Stimulated activated CD8-positive, alpha-beta memory T cell treated with anti-CD3 and anti-CD28 coated beads, Interleukin-12 subunit alpha, Interleukin-12 subunit beta, amount 100 ng/mL, for 24 hours (primary cell): ENCODE measurements around the gene CD38.

Source experiments
- DNase-seq: peaks from one replicate; pipeline ENCODE4 v3.0.0-alpha.2; 2020; ENCODE audit errors: extremely low read depth

Gene CD38

DNA sequence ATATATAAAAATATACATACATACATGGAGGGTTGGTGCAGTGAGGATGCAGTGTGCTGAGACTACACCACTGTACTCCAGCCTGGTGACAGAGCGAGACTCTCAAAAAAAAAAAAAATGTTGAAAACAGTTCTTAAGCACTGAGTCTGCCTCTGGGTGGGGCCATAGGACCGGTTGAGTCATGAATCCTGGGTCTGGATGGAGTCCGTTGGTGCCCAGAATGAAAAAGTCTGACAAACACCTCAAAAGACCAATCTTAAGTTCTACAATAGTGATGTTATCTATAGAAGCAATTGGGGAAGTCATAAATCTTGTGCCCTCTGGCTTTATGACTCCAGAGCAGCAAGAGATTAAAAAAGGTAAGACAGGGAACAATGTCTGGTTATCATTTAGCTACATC, 90.0 kb downstream of the CD38 start:
- no peak for DNase-seq

DNA sequence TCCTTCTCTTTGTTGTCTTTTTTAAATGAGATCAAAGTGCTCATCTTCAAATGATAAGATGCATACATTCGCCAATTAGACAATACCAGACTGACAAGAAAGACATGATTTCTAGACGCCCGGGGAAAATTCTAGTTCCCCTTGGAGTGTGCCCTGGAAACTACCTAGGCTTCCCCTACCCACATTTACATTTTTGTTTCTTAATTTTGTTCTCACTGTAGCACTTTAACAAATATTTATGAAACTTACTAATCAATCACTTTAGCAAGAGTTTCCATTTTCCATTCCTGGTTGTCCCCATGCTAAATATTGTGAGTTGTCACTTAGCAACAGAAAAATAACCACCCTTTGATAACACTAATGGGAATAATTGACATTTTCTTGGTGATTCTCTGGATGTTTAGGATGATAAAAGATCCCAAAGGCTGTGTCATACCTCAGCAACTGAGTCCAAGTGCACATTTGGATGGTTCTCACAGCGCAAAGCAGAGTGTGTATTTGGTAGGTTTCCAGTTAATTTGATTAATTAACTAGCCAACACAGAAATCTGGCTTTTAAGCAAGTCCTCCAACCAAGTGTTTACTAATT, 90.8 kb downstream of the CD38 start:
- no peak for DNase-seq

DNA sequence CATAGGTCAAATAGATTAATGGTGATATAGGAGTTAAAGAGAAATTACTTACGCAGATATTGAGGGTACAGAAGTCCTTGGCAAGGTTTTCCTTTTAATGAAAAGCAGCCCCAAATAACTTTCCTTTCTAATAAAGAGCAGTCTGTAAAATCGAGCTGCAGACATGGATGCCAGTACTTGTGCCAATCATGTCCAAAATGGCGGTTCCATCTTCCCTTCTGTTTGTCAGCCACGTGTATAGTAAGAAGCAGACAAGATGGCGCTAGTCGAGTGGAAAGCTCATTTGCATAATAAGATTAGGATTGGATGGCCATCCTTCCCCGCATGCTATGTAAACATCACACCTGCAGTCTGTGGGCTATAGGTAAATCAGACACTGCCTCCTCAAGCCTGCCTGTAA, 92.0 kb downstream of the CD38 start:
- DNase-seq: no peak

DNA sequence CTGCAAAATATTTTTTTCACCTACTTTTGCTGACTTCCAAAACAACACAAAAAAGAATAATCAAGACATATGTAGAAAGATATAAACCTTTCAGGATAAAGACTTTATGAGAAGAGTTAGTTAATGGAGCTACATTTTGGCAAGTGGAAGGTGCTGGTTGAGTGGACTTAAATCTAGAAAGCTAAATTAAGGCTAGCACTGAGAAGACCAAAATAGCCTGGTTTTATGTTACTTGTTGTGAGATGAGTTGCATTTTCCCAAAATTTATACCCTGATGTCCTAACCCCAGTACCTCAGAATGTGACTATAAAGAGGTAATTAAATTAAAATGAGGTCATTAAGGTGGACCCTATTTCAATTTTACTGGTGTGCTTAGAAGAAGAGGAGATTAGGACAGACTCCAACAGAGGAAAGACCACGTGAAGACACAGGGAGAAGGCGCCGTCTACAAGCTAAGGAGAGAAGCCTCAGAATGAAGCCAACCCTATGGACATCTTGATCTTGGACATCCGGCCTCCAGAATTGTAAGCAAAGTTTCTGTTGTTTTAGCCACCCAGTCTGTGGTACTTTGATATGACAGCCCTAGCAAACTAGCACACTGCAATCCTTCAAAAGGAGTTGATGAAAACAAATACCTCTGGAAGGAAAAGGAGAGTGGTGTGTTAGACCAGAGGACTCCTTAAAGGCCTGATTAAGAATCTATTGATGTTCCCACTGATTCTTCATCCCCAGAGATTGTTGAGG, 93.0 kb downstream of the CD38 start:
- no peak for DNase-seq

DNA sequence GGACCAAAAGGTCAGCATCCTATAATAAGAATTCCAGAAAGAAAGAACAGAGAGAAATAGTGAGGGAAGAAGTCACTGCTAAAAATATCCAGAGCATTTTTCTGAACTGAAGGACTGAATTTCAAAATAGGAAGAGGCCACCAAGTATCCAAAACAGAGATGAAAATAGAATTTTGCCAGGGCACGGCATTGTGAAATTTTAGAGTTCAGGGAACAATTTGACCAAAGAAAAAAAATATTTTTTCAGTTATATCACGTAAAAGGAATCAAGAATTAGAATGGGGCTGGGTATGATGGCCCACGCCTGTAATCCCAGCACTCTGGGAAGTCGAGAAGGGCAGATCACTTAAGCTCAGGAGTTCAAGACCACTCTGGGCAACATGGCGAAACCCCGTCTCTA, 95.0 kb downstream of the CD38 start:
- no peak for DNase-seq

DNA sequence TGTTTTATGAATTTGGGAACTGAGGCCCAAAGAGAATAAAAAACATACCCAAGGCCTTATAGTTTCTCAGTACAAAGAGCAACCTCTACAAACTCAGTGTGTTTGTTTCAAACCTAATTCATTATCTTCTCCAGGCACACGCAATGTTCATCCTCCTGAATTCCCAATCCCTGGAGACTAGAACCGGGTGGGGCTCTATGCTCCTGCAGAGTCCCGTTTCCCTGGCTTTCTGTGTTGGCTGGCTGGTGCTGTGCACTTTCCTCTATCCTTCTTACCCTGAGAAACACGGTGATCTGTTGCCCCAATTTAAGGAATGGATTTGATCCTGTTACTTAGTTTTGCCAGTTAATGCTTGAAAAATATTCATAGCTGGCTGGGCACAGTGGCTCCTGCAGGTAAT, 96.5 kb downstream of the CD38 start:
- DNase-seq: no peak

DNA sequence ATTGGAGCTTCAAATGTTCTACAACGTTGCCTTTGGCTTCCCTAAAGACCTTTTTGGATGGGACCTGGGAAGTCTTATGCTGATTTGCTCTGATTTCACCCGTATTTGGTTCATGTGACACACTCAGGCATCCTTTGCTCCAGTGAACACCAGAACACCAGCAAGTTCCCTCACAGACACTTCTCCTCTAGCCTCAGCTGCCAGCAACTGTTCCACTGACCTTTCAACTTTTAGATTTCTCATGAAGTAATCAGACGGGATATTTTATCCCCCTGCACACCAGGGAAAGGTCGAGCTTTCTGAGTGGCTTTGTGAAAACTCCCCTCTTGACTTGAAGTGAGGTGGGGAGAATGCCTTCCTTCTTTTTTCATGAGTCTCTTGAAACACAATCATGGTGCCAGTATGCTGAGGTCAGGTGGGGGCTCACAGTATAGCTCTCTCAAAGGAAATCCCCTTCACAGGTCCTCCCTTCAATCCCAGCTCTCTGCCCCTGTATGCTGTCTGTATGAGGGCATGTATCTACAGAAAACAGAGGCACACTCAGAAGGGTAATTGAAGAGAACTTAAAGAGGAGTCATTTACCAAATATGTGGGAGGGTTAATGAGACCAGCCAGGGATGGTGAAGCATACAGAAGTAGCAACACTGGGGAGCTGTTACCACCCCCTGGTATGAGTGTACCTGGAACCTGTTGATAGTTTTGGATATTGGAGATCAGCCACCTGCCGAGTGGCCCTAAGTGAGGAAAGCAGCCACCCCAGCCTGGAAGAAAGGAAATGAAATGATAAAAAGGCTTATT, 97.7 kb downstream of the CD38 start:
- DNase-seq: no peak

DNA sequence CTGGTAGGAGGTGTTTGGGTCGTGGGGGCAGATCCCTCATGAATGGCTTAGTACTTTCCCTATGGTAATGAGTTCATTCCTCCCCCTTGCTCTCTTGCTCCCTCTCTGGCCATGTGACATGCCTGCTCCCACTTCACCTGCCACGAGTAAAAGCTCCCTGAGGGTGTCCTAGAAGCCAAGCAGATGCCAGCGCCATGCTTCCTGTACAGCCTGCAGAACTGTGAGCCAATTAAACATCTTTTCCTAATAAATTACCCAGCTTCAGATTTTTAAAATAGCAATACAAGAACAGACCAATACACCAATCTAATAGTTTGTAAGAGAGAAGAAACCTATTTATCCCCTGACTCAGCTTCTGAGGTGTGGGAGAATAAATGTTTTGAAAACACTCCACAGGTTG, 99.9 kb downstream of the CD38 start:
- no peak for DNase-seq

DNA sequence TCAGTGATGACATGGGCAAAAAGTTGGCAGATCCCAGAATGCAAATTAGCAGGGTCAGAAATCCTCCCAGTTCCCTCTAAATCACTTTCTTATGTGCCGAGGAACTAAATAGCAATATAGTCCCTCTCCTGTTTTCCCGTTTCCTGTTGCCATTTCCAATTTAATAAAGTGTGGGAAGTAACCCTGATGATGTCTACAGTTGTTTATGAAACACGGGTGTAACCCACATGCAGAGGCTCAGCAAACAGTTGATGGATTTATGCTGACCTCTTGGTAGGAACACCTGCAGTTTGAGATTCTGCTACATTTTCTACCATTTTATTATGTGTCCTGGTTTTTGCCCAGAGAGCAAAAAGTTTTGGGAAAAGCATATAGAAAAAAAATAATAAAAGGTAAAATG, 103.7 kb downstream of the CD38 start:
- no peak for DNase-seq

DNA sequence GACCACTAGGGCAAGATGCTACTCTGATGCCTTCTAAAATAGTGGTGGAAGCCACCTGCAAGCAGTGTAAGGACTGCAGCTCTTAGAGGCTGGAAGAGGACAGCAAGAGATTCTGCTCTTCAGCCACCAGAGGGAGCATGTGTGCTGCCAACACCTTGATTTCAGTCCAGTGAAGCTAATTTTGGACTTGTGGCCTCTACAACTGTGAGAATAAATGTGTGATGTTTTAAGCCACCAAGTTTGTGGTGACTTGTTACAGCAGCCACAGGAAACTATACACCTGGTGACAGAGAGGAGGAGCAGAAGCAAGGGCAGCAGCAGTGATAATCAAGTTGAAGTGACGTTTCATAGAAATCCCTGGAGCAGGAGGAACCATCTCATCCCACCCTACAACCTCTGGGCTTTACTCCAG, 104.6 kb downstream of the CD38 start:
- no peak for DNase-seq

DNA sequence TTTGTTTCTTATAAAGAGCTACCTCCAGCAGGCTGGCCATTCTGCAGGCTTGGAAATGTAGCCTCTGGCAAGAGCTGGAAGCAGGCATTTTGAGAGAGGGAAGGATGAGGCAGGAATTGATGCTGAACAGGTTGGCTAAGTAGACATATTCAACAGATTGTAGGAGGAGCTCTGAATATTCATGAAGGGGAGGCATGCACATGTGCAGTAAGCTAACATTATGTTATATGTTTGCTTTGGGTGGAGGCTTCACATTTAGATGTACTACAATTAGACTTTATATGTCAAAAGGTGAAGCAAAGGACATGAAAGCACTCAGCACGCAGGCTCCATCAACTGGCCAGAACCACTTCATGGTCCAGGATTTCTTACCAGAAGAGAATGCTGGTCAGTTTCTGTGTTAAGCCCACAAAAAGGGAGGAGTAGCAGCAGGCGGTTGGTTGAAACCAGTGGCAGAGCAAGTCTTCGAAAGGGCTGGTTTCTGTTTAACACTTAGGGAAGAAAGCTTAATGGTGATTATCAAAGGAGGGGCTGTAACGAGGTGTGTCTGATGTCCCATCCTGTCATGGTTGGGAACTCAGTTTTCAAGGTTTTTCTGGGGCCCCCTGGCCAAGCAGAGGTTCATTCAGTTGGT, 105.6 kb downstream of the CD38 start:
- no peak for DNase-seq

DNA sequence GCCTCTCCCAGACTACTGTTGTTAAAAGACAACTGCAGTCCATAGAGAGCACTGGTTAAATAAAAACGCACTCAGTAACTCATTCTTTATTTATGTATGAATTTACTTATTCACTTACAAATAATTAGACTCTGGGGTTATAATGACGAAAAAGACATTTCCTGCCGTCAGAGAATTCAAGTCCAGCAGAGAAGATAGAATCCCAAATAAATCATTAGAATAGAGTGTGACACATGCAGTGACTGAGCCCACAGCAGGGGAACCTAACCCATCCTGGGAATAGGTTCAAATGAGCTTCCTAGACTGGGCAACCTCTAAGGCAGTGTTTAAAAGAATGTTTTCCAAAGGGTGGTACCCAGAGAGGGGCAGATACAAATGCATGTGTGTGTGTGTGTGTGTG, 106.5 kb downstream of the CD38 start:
- no peak for DNase-seq

DNA sequence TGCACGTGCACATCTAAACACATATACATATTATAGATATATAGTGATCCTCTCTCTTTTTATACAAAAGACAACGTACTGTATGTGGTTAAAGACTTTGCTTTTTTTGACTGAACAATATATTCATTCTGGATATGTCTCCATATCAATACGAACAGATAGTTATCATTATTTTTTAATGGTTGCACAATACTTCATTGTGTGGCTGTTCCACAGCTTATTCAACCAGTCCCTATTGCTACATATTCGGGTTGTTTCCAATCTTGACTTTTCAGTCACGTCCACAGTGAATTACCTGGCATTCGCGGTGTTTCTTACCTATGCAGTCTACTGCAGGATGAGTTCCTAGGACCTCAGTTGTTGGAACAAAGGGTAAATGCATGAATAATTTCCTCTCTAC, 107.3 kb downstream of the CD38 start:
- DNase-seq: no peak

DNA sequence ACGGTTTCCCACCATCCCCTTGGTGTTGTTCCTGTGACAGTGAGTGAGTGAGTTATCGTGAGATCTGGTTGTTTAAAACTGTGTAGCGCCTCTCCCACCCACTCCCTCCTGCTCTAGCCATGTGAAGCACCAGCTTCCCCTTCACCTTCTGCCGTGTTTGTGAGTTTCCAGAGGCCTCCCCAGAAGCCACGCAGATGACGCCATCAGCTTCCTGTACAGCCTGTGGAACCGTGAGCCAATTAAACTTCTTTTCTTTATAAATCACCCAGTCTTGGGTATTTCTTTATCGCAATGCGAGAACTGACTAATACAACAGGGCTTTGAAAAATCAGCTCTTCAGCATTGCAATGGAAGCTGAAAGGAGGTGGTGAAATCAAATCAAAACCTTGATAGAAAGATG, 110.4 kb downstream of the CD38 start:
- no peak for DNase-seq

DNA sequence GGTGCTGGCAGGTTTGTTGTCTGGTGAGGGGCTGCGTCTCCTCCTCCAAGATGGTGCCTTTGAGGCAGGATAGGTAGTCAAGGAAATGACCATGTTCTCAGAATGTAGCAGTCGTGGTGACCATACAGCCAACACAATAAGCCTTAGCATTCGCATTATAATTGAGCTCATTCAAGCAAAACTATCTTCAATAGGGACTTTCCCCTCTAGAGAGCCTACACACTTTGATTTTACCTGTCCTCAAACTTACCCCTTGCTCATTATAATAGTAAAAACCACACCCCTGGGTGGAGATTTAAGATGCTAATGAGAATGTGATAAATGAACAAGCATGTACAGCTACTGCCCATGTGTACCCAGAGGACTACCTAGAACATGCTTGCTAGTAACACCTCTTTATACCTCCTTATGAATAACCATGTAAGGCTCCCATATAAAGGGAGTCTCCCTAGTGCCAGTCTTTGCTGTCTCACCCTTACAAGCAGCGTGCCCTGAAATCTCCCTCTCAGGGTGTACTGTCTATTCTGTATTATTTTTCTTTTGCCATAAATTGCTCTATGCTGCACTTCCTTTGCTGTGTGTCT, 112.2 kb downstream of the CD38 start:
- DNase-seq: no peak

DNA sequence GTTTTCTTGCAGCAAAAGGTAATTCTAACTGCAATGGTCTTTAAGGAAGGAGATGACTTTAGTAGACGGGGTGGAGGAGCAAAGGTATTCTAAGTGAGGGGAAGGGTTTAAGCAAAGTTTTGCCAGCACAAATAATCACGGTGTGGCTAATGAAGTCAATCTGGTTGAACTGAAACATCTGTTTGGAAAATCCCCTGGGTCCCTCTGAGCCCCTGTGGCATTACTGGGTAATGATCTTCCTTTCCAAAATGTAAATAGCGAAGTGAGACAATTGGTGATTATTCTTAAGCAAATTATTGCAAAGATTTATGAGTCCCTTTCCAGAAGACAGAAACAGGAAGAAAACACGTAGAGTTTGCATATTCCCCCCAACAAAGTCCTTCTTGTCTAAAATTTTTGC, 113.2 kb downstream of the CD38 start:
- no peak for DNase-seq

DNA sequence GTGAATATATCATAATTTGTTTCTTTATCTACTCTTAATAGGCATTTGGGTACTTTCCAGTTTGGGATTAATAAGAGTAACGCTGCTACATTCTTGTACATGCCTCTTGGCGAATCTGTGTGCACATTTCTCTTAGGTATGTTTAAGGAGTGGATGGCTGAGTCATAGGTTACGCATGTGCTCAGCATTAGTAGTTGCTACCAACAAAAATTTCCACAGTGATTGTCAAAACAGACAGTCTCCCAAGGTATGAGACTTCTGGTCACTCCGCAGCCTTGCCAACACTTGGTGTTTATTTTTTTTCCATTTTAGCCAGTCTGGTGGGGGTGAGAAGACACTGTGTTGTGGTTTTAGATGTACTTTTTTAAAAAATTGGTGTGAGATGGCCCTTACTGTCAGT, 115.8 kb downstream of the CD38 start:
- no peak for DNase-seq

DNA sequence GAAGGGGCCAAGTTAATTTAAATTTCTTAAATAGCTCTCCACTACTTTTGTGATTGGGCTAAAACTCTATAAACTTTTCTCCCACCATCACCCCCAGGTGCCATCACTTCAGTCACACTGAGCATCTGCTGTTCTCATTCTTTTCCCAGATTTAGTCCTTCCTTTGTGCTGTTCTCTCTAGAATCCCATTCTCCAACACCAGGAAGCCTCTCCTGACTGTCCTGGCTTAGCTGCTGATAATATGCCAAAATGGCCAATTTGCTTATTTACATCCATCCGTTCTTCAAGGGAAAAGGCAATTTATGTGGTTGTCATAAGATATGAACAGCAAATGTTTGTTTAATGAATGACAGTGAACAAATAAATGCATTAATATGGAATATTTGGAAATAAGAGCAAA, 116.3 kb downstream of the CD38 start:
- DNase-seq: no peak

DNA sequence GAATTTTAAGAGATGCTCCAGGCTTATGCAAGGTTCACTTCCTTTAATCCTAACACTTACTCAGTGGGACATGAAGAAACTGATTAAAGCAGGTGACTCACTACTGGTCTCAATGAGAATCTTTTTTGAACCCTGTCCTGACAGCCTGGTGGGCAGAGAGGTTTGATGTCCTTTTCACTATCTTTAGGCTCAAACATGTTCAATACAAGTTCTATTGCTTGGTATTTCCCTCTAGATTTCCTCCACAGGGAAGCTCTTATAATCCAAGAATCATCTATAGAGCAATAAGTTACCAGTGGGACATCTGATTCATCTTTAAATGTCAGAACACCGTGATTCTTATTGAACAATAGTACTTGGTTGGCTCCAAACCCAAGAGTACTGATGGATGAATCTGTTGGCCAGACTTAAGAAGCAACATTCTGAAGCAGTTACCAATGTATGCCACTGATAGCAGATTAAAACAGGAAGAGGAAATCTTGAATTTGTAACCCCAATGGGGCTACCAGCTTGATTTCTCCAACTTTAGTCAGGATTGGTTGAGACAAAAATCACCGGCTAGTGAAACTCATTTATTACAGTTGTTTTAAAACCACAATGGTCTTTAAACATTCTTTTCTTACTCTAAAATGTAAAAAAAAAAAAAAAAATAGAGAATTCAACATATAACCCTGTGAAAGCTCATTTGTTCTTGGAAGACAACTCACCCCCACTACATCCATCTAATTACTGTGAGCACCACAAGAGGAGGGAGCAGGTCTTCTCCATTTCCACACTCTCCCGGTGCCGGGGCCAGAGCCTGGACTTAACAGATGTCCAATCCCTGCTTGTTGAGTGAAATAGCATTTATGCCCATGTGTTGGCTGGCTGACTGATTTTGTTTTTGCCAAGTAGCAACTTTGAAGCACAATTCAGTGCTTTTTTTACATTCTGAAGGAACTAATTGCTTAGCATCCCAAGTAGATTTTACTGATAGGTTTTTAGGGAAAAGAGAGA, 117.1 kb downstream of the CD38 start:
- DNase-seq: no peak

DNA sequence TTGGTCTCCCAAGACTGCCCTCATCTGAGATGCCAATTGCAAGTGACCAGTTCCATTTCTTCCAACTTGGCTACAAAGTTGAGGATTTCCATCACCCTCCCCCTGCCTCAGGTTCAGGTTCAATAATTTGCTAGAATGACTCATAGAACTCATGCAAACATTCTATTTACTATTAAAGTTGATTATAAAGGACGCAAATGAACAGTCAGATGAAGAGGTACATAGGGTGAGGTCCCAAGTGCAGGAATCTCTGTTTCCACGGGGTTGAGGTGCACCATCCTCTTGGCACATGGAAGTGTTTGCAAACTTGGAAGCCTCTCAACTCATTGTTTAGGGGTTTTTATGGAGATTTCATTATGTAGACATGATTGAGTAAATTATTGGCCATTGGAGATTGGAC, 119.4 kb downstream of the CD38 start:
- no peak for DNase-seq

DNA sequence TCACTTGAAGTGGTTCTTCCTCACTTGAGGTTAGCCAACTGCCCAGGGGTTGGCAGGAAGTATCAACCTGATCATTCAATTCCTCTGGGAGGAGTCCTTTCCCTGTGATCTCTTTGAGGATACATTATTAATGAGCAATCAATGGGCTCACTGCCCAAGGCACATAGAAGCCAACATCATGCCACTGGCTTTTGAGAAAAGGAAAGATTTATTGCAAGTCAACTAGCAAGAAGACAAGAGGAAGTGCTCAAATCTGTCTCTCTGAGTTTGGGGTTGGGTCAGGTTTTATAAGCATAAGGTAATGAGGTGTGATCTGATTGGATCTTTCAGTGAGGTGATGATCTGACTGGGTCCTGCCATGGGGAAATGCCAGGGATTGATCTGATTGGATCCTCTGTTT, 120.8 kb downstream of the CD38 start:
- no peak for DNase-seq
